GM18951 (cell line): ENCODE results near the gene BCDIN3D.
"Not testable (repeated sequence)": the region's sequence is repeated elsewhere in the genome, so short reads cannot be mapped to it uniquely, and the experiment has no call there.

Experiments
- POLR2A ChIP-seq: IDR thresholded peaks from 4 replicates; pipeline ENCODE4 v1.6.1; 2011; ENCODE audit warnings: mild to moderate bottlenecking; ENCODE audit not compliant: insufficient read length, insufficient read depth; ENCODE audit errors: extremely low read depth
- in situ Hi-C: fragments of 300-500 bp; cut with MboI; formaldehyde crosslinking; loops from one replicate; pipeline ENCODE4 v1.12.0; 2022; ENCODE audit warnings: low sequenced_read_pairs, mixed read lengths, inconsistent platforms; ENCODE audit not compliant: unreplicated experiment

The BCDIN3D gene

GRCh38 chr12:49872381-49872780, 29.5 kb upstream of the BCDIN3D start:
- in situ Hi-C loops: no loop called here
- TF ChIP-seq POLR2A: no peak

GRCh38 chr12:49871811-49872251, 28.9 kb upstream of the BCDIN3D start:
- in situ Hi-C loops: not testable (repeated sequence)

- in situ Hi-C loops: no loop called here
- TF ChIP-seq POLR2A: no peak
Observed at GRCh38 chr12:49871263-49871561, 28.3 kb upstream of the BCDIN3D start.

GRCh38 chr12:49870501-49871262, 27.8 kb upstream of the BCDIN3D start:
- TF ChIP-seq POLR2A: no peak
- in situ Hi-C loops: no loop called here

GRCh38 chr12:49869816-49870500, 27.1 kb upstream of the BCDIN3D start:
- no peak for TF ChIP-seq POLR2A
- in situ Hi-C loops: no loop called here

GRCh38 chr12:49868952-49869815, 26.3 kb upstream of the BCDIN3D start:
- in situ Hi-C loops: no loop called here
- TF ChIP-seq POLR2A: no peak

- in situ Hi-C loops: no loop called here
- no peak for TF ChIP-seq POLR2A
Observed at GRCh38 chr12:49868449-49868848, 25.5 kb upstream of the BCDIN3D start.

- in situ Hi-C loops: no loop called here
Observed at GRCh38 chr12:49867570-49868341, 24.9 kb upstream of the BCDIN3D start.

GRCh38 chr12:49866859-49867569, 24.1 kb upstream of the BCDIN3D start:
- in situ Hi-C loops: no loop called here
- TF ChIP-seq POLR2A: no peak

More at GRCh38 chr12:49867570-49868341, 24.9 kb upstream of the BCDIN3D start:
- TF ChIP-seq POLR2A: no peak

GRCh38 chr12:49865782-49866135, 22.9 kb upstream of the BCDIN3D start:
- in situ Hi-C loops: no loop called here
- TF ChIP-seq POLR2A: no peak

GRCh38 chr12:49865109-49865781, 22.3 kb upstream of the BCDIN3D start:
- in situ Hi-C loops: no loop called here

GRCh38 chr12:49864798-49865090, 21.8 kb upstream of the BCDIN3D start:
- TF ChIP-seq POLR2A: no peak
- in situ Hi-C loops: no loop called here

More at GRCh38 chr12:49865109-49865781, 22.3 kb upstream of the BCDIN3D start:
- no peak for TF ChIP-seq POLR2A
